Choroid plexus epithelial cell (primary cell): ENCODE measurements around the gene ENTPD5.

Source experiments
- DNase-seq: peaks from one replicate; pipeline ENCODE4 v3.0.0-alpha.2; 2010; ENCODE audit warnings: low read depth
- H3K4me3 ChIP-seq: 2 replicates; pipeline ENCODE4 v1.5.1; 2011; ENCODE audit warnings: low read depth, mild to moderate bottlenecking, control low read depth, low read length, moderate library complexity
- CTCF ChIP-seq: conservative IDR thresholded peaks from 2 replicates; pipeline ENCODE4 v1.5.1; 2011; ENCODE audit warnings: low read depth, mild to moderate bottlenecking, control low read depth, inconsistent platforms, low read length, moderate library complexity

The ENTPD5 gene

GRCh38 chr14:73958591-73958990 is 60.5 kb downstream of the ENTPD5 start:
- no peak for DNase-seq
- TF ChIP-seq CTCF, result no peak

GRCh38 chr14:73955674-73956073 is 63.4 kb downstream of the ENTPD5 start:
- no peak for DNase-seq
- TF ChIP-seq CTCF, result no peak
- H3K4me3 ChIP-seq, result no peak overlapping the region

More at GRCh38 chr14:73958591-73958990, 60.5 kb downstream of the ENTPD5 start:
- H3K4me3 ChIP-seq, result no peak overlapping the region

- no peak for DNase-seq
- H3K4me3 ChIP-seq, result no peak overlapping the region
Observed at GRCh38 chr14:73953731-73954130, 65.4 kb downstream of the ENTPD5 start.

GRCh38 chr14:73949752-73950734 is 69.0 kb downstream of the ENTPD5 start, which contains the start of the genes COQ6 and FAM161B:
Gene COQ6, plus strand, starts transcription at chr14:73950302. Its CDS starts 31 bp downstream, at chr14:73950333.
Gene FAM161B, minus strand, starts transcription at chr14:73950094. Its CDS starts 68 bp downstream, at chr14:73950026.
- peak within 1 kb of the TSS; percentile 99 for H3K4me3 ChIP-seq
- TF ChIP-seq CTCF, result no peak
- peak; percentile 98 for DNase-seq

More at GRCh38 chr14:73953731-73954130, 65.4 kb downstream of the ENTPD5 start:
- no peak for TF ChIP-seq CTCF

- DNase-seq, result no peak
- no peak for TF ChIP-seq CTCF
- H3K4me3 ChIP-seq, result no peak overlapping the region
Observed at GRCh38 chr14:73945159-73945670, 73.9 kb downstream of the ENTPD5 start.

- H3K4me3 ChIP-seq, result no peak overlapping the region
- no peak for DNase-seq
- no peak for TF ChIP-seq CTCF
Observed at GRCh38 chr14:73944432-73945158, 74.5 kb downstream of the ENTPD5 start.
